ENCODE data around the gene TAPBP.
"Not testable (repeated sequence)": the region's sequence is repeated elsewhere in the genome, so short reads cannot be mapped to it uniquely, and the experiment has no call there.

Gene TAPBP

DNA sequence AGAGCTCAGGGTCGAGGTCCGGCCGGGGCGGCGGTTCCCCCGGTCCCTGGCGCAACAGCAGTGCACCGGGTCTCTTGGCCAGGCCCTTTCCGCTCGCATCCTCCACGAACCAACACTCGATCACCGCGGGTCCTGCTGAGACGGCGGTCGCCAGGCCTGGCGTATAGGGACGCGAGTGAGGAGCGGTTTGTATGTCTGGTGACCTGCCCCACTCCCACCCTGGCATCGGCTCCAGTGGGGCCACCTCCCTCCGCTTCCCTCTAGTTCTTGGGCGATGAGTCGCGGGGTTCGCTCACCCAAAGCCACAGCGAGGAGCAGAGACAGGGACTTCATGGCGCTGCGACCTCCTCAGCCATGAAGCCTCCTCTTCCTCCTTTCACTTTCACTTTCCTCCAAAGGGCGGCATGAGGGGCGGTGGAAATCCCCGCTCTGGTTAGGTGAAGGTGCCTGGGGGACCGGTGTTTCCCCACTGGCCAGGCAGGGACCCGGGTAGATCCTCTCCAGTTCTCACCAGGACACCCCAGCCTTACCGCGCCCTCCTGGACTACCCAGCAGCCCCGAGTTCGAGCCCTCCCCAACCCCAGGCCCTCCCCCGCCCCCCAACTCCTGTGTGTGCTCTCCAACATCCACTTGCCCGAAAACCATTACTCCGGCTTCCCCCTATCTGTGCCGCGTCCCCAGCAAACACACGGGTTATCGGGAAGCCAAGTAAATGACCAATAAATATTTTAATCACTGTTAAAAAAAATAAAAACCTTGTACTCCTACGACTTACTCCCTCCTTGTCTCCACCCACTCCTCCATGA, at the start of gene TAPBP:
TSS of gene TAPBP (minus strand) at position 370 of the 806 bp plus-strand sequence. CDS start at position 333, 37 bp downstream.
- peak; percentile 66 for DNase-seq

DNA sequence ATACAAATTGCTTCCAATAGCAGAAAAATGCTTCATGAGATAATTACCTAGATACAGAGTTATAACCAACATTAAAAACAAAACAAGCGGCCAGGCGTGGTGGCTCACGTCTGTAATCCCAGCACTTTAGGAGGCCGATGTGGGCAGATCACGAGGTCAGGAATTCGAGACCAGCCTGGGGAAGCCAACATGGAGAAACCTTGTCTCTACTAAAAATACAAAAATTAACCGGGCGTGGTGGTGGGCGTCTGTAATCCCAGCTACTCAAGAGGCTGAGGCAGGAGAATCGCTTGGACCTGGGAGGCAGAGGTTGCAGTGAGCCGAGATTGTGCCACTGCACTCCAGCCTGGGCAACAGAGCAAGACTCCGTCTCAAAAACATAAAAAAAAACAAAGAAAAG, 49.6 kb upstream of the TAPBP start:
- DNase-seq = not testable (repeated sequence)

- no peak for DNase-seq
Measured at GRCh38 chr6:33359331-33359730, 45.5 kb upstream of the TAPBP start.

- peak; percentile 77 for DNase-seq
Measured at GRCh38 chr6:33357160-33357871, 43.4 kb upstream of the TAPBP start.

DNA sequence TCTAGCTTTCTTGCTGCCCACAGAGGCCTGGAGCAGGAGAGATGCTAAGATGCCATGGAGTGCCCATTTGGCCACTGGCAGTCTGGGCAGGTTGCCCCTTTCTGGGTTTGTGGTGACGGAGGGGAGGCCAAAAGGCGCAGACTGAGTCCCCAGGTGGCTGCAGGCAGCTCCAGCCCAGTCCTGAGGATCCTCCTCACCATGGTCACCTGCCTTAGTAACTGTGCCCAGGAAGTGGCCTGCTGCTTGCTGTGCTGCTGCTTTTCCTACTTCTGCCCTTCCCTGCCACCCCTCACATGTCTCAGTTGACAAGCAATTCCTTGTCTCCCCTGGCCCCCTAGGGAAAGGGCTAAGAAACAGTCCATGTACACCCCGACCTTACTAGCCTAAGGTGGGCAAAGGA, 42.4 kb upstream of the TAPBP start:
- DNase-seq = no peak

DNA sequence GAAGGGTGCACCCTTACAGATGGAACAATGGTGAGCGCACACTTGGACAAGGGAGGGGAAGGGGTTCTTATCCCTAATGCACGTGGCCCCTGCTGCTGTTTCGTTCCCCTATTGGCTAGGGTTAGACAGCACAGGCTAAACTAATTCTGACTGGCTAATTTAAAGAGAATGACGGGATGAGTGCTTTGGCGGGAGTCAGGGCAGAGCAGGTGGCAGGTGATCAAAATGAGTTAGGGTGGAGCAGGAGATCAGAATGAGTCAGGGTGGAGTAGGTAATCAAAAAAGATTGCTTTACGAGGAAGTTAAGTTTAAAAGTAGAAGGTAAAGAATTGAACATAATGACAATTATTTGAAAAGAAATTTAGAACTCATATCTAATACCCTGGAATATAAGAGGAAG, 42.0 kb upstream of the TAPBP start:
- not testable (repeated sequence) for DNase-seq

- no peak for DNase-seq
Measured at GRCh38 chr6:33347816-33348215, 33.9 kb upstream of the TAPBP start.

GRCh38 chr6:33346972-33347371, 33.1 kb upstream of the TAPBP start:
- not testable (repeated sequence) for DNase-seq

GRCh38 chr6:33344701-33345697, 31.1 kb upstream of the TAPBP start:
- DNase-seq = peak; percentile 93

DNA sequence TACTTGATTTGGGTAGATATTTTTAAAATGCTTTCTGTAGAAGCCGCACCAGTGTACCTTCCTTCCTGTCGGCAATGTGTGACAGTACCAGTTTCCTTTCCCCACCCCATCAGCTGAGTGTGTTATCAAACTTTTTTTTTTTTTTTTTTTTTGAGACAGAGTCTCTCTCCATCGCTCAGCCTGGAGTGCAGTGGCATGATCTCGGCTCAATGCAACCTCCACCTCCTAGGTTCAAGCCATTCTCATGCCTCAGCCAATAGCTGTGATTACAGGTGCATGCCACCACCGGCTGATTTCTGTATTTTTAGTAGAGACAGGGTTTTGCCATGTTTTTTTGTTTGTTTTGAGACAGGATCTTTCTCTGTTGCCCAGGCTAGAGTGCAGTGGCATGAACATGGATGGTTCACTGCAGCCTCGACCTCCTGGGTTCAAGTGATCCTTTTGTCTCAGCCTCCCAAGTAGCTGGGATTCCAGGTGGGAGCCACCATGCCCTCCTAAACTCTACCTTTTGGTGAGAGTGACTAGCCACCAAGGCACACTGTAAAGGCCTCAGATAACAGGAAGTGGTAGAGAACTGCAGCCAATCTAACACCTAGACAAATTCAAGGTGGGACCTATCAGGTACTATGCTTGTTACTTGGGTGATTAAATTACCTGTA, 30.2 kb upstream of the TAPBP start:
- DNase-seq = peak; percentile 69

DNA sequence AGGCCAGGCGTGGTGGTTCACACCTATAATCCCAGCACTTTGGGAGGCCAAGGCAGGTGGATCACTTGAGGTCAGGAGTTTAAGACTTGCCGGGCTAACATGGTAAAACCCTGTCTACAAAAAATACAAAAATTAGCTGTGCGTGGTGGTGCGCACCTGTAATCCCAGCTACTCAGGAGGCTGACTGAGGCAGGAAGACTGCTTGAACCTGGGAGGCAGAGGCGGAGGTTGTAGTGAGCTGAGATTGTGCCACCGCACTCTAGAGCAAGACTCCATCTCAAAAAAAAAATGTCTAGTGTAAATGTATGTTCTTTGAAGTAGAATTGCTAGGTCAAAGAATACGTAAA, 29.7 kb upstream of the TAPBP start:
- DNase-seq = not testable (repeated sequence)

- DNase-seq = no peak
Measured at GRCh38 chr6:33339193-33339592, 25.3 kb upstream of the TAPBP start.

DNA sequence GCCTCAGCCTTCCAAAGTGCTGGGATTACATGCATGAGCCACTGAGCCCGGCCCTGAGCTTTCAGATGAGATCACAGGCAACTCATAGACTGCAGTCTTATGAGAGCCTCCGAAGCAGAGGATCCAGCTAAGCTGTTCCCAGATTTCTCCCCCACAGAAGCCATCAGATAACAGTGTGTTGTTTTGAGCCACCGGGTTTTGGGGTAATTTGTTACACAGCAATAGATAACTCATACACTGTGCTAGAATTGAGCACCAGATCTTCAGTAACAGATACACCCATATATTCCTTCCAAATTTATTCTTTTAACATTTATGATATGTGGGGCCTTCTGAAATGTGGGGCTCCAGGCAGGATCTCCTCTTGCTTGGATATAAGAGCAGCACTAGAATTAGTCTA, 22.6 kb upstream of the TAPBP start:
- DNase-seq = no peak

- DNase-seq = no peak
Measured at GRCh38 chr6:33335916-33336315, 22.0 kb upstream of the TAPBP start.

DNA sequence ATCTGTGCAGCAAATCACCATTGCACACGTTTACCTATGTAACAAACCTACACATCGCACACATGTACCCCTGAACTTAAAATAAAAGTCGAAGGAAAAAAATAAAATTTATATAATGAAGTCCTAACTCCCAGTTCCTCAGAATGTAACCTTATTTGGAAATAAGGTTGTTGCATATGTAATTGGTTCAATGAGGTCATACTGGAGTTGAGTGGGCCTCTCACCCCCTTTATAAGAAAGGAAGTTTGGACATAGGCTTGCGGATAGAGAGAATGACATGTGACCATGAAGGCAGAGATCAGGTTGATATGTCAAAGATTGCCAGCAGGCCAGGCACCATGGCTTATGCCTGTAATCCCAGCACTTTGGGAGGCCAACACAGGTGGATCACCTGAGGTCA, 19.8 kb upstream of the TAPBP start:
- no peak for DNase-seq

DNA sequence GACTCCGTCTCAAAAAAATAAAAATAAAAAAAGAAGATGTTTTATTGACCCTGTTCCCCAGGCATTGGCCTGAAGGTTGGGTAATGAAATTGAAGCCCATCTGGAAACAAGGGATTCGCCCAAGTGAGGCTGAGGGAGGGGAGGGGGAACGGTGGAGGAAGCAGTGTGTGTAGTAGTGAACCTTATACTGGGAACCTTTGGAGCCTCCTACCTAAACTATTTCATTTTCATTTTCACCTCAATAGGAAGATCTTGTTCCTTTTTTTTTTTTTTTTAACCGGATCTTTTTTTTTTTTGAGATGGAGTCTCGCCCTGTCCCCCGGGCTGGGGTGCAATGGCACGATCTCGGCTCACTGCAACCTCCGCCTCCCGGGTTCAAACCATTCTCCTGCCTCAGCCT, 16.9 kb upstream of the TAPBP start:
- no peak for DNase-seq

GRCh38 chr6:33329058-33329457, 15.2 kb upstream of the TAPBP start:
- no peak for DNase-seq

GRCh38 chr6:33324125-33324524, 10.2 kb upstream of the TAPBP start:
- peak; percentile 32 for DNase-seq

- DNase-seq = no peak
Measured at GRCh38 chr6:33323623-33323948, 9.7 kb upstream of the TAPBP start.

- DNase-seq = no peak
Measured at GRCh38 chr6:33321227-33321626, 7.3 kb upstream of the TAPBP start.

- DNase-seq = no peak
Measured at GRCh38 chr6:33320315-33321181, 6.7 kb upstream of the TAPBP start.

- no peak for DNase-seq
Measured at GRCh38 chr6:33319939-33320314, 6.0 kb upstream of the TAPBP start.

Data from hematopoietic multipotent progenitor cell treated with erythropoietin and hydrocortisone succinate and interleukin-3 and kit ligand, for 8 days (in vitro differentiated cells).